ENCODE data around the gene KCP. TPM values are rescaled to one million over a fixed set of nuclear protein-coding genes. Genes with fewer than 3 reads are reported as not detected.

KCP gene
- total RNA-seq, 4 donors from 2014 or later = 0.18 to 3.5 TPM; not detected in 2

DNA sequence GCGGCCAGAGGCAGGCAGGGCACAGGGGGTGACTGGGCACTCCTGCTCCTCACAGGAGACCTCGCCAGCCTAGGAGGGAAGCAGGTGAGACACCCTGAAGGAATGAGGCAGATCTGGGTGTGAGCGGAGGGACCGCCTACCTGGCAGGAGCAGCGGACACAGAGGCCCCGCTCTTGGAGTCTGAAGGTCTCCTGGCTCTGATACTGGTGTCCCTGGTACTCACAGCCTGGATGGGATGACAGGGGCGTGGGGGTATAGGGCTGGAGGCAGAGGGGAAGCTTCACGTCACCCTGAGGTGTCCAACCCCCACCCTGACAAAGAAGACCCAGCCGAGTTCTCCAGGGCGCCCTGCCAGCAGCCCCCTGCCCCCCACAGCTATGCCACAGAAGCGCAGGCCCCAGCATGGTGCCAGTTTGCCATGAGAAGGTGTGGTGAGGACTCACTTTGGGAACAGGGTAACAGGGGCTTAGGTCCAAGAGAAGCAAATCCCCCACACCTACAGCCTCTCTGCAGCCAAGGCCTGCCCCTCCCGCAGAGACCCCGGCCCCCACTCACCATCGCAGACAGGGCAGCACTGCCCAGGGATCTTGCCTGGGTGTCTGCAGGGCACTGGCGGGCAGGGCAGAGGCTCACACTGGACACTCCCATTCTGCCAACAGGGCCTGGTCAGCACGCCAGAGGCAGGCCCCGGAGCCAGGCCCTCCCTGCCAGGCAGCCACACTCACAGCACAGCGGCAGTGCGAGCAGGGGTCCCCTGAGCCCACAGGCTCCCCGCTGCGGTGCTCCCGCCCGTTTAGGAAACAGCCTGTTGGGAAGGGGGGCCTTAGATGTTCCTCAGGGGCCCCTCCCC lies 17.0 kb downstream of the KCP start:
- intact Hi-C loops (cut with DNase I; ENCODE audit: low total_unique reads) = no loop called here
- H3K27me3 ChIP-seq = peaks cover 0 to 4% of the 10 kb centered on the region in 2 donors
- TF ChIP-seq, protein P1, sequence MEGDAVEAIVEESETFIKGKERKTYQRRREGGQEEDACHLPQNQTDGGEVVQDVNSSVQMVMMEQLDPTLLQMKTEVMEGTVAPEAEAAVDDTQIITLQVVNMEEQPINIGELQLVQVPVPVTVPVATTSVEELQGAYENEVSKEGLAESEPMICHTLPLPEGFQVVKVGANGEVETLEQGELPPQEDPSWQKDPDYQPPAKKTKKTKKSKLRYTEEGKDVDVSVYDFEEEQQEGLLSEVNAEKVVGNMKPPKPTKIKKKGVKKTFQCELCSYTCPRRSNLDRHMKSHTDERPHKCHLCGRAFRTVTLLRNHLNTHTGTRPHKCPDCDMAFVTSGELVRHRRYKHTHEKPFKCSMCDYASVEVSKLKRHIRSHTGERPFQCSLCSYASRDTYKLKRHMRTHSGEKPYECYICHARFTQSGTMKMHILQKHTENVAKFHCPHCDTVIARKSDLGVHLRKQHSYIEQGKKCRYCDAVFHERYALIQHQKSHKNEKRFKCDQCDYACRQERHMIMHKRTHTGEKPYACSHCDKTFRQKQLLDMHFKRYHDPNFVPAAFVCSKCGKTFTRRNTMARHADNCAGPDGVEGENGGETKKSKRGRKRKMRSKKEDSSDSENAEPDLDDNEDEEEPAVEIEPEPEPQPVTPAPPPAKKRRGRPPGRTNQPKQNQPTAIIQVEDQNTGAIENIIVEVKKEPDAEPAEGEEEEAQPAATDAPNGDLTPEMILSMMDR (IDR thresholded peaks at IDR 0.05) = no peak
- TF ChIP-seq POLR2A (IDR thresholded peaks at IDR 0.05) = no peak
- H3K4me3 ChIP-seq = no peak overlapping the region
- H3K36me3 ChIP-seq = no peaks in the 10 kb centered on the region
- no peak for DNase-seq
- no peak overlapping the region for H3K27ac ChIP-seq
- H3K9me3 ChIP-seq = no peaks in the 10 kb centered on the region
- H3K4me1 ChIP-seq = no peaks in the 10 kb centered on the region

DNA sequence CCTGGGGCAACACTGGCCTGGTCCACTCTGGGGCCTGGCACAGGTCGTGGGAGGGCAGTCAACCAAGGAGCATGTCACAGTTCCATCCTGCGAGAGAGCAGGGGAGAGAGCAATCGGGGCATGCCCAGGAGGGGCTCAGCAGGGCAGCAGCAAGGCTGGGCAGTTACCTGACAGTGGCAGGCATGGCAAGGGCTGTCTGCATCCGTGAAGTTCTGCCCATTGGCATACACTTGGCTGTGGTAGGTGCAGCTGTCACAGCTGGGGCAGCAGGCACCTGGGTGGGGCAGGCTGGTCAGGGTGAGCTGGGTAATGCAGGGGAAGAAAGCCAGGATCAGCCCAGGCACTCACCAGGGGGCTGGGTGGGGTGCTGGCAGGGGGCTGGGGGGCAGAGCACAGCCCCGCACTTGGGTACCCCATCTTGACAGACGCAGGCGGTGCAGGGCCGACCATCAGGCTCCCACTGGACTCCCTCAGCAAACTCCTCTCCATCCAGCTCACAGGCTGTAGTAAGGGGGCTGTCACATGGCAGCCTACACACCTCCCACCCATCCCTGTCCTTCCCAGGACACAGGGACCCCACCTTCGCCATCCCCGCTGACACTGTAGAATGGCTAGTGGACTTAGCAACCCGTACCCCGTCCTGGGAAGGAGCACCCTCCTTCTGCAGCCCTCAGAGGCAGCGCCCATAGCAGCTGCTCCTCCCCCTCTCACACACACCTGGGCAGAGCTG lies 17.8 kb downstream of the KCP start:
- H3K9me3 ChIP-seq = no peaks in the 10 kb centered on the region
- DNase-seq = no peak
- intact Hi-C loops (cut with DNase I; ENCODE audit: low total_unique reads) = no loop called here
- H3K4me1 ChIP-seq = no peaks in the 10 kb centered on the region
- TF ChIP-seq, protein P1 (IDR thresholded peaks at IDR 0.05) = no peak
- peaks cover 0 to 4% of the 10 kb centered on the region in 2 donors for H3K27me3 ChIP-seq
- no peaks in the 10 kb centered on the region for H3K36me3 ChIP-seq
- no peak overlapping the region for H3K4me3 ChIP-seq
- H3K27ac ChIP-seq = no peak overlapping the region

DNA sequence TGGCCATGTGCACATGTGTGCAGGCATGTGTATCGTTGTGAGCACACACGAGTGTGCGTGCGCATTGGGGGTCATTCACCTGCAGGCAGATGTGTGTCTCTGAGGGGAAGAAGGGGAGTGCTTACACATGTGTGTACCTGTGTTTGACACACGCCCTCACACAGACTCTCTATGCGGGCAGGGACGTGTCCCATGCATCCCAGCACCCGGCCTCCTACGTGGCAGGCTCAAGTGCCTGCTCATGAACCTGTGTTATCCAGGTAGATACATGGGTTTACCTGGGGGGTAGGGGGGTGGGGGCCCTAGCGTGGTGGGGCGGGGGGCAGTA lies 18.6 kb downstream of the KCP start:
- H3K27ac ChIP-seq = no peak overlapping the region

DNA sequence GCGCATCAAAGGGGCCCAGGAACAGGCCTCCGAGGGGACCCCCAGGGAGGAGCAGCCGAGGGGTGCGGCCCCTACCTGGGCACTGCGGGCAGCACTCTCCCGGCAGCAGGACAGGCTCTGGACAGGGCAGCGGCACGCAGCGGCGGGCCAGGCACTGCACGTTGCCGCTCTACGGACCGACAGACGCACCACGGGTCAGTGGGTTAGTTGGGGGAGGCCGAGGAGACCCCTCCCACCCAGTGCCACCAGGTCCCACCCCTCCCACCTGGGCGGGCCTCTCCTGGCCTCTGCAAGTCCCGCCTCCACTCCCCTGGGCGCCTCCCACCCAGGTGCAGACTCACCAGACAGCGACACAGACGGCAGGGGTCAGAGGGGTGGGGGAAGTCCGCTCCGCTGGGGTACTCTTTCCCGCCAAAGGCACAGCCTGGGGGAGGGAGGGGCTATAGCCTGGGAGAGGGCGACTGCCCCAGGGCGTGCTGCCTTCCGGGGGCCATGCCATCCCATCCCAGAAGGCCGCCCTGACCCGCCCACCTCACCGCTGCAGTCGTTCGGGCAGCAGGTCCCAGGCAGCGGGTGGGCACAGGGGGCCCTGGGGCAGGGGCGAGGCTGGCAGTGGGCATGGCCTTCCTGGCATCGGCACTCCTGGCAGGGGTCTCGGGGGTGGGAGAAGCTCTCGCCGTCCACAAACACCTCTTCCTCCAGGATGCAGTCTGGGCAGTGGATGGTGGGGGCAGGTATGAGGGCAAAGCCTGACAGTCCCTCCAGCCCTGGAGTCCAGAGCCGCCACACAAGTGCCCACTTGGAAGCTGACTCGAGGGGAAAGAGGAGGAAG lies 19.2 kb downstream of the KCP start:
- DNase-seq = no peak
- H3K4me3 ChIP-seq = no peak overlapping the region
- peaks cover 0 to 4% of the 10 kb centered on the region in 2 donors for H3K27me3 ChIP-seq
- H3K4me1 ChIP-seq = no peaks in the 10 kb centered on the region
- no peak overlapping the region for H3K27ac ChIP-seq
- no peak for TF ChIP-seq POLR2A (IDR thresholded peaks at IDR 0.05)
- TF ChIP-seq, protein P1 (IDR thresholded peaks at IDR 0.05) = no peak
- no peaks in the 10 kb centered on the region for H3K36me3 ChIP-seq
- no peaks in the 10 kb centered on the region for H3K9me3 ChIP-seq
- intact Hi-C loops (cut with DNase I; ENCODE audit: low total_unique reads) = no loop called here

More for the DNA sequence above, 18.6 kb downstream of the KCP start:
- intact Hi-C loops (cut with DNase I; ENCODE audit: low total_unique reads) = no loop called here
- H3K27me3 ChIP-seq = peaks cover 0 to 4% of the 10 kb centered on the region in 2 donors
- no peak overlapping the region for H3K4me3 ChIP-seq
- H3K9me3 ChIP-seq = no peaks in the 10 kb centered on the region
- TF ChIP-seq POLR2A (IDR thresholded peaks at IDR 0.05) = no peak
- TF ChIP-seq, protein P1 (IDR thresholded peaks at IDR 0.05) = no peak
- no peaks in the 10 kb centered on the region for H3K4me1 ChIP-seq
- no peak for DNase-seq
- no peaks in the 10 kb centered on the region for H3K36me3 ChIP-seq

All from uterus (tissue), 4 donors.